ENCODE measurements around the gene UBE2D1. TPM values are rescaled to one million over a fixed set of nuclear protein-coding genes. Genes with fewer than 3 reads are reported as not detected.

UBE2D1 gene
- total and polyA plus RNA-seq, 8 donors = 20.6 to 34.8 (median 33.0) TPM

GRCh38 chr10:58384544-58384998 is 49.8 kb downstream of the UBE2D1 start:
- intact Hi-C loops (cut with DNase I) = loop anchor here in 1 of 2 donors (10.0 kb wide), 1 partner anchor 50 kb away; the partner anchor contains the start of gene UBE2D1
- DNase-seq = no peak
- no peak for TF ChIP-seq CTCF (IDR thresholded peaks at IDR 0.05)

GRCh38 chr10:58384999-58385783 is 50.4 kb downstream of the UBE2D1 start, which contains the start of gene TFAM:
TFAM (plus strand) TSS chr10:58385410; CDS start chr10:58385548, 138 bp downstream.
- Histone ChIP-seq H3K36me3 (peaks cover 4 to 24% of the 10 kb centered on the region in 2 donors), H3K4me3 (peak within 1 kb of the TSS; percentile 80 to 89), H3K27ac (peak within 1 kb of the TSS; percentile 87 to 94), H3K4me1 (peaks cover 8 to 44% of the 10 kb centered on the region in 2 donors), H3K9me3 (no peaks in the 10 kb centered on the region), H3K27me3 (no peaks in the 10 kb centered on the region)
- ATAC-seq (peak; percentile 97), DNase-seq (peak; percentile 95 to 96 (median 96))
- peak in 1 of 2 donors; percentile 32 for TF ChIP-seq CTCF (IDR thresholded peaks at IDR 0.05)
- intact Hi-C loops (cut with DNase I) = loop anchor here in 1 of 2 donors (10.0 kb wide), 1 partner anchor 50 kb away; the partner anchor contains the start of gene UBE2D1

More at GRCh38 chr10:58384544-58384998, 49.8 kb downstream of the UBE2D1 start:
- H3K9me3 ChIP-seq = no peaks in the 10 kb centered on the region
- peak overlapping the region; percentile 87 to 94 for H3K27ac ChIP-seq
- ATAC-seq = peak; percentile 4
- H3K27me3 ChIP-seq = no peaks in the 10 kb centered on the region
- H3K36me3 ChIP-seq = peaks cover 4 to 17% of the 10 kb centered on the region in 2 donors
- peak overlapping the region; percentile 80 to 89 for H3K4me3 ChIP-seq
- peaks cover 8 to 44% of the 10 kb centered on the region in 2 donors for H3K4me1 ChIP-seq

GRCh38 chr10:58385784-58386112 is 50.9 kb downstream of the UBE2D1 start:
- H3K4me1 ChIP-seq = peaks cover 8 to 44% of the 10 kb centered on the region in 2 donors
- no peaks in the 10 kb centered on the region for H3K27me3 ChIP-seq
- DNase-seq (peak in 3 of 4 donors; percentile 27 to 73 (median 49)), ATAC-seq (peak; percentile 39)
- H3K27ac ChIP-seq = peak overlapping the region; percentile 87 to 94
- no peak for TF ChIP-seq CTCF (IDR thresholded peaks at IDR 0.05)
- peak overlapping the region; percentile 80 to 89 for H3K4me3 ChIP-seq
- no peaks in the 10 kb centered on the region for H3K9me3 ChIP-seq
- H3K36me3 ChIP-seq = peaks cover 4 to 29% of the 10 kb centered on the region in 2 donors
- intact Hi-C loops (cut with DNase I) = loop anchor here in 1 of 2 donors (10.0 kb wide), 1 partner anchor 51 kb away; the partner anchor contains the start of gene UBE2D1

- H3K36me3 ChIP-seq = peaks cover 4 to 52% of the 10 kb centered on the region in 2 donors
- no peaks in the 10 kb centered on the region for H3K9me3 ChIP-seq
- DNase-seq = no peak
- H3K27ac ChIP-seq = no peak overlapping the region
- peaks cover 8 to 28% of the 10 kb centered on the region in 2 donors for H3K4me1 ChIP-seq
- TF ChIP-seq CTCF (IDR thresholded peaks at IDR 0.05) = no peak
- H3K4me3 ChIP-seq = no peak overlapping the region
- no peak for ATAC-seq
- H3K27me3 ChIP-seq = no peaks in the 10 kb centered on the region
- intact Hi-C loops (cut with DNase I) = loop anchor here in 1 of 2 donors (10.0 kb wide), 1 partner anchor 54 kb away; the partner anchor contains the start of gene UBE2D1
These were observed 54.2 kb downstream of the UBE2D1 start for GRCh38 chr10:58389024-58389423.

- Histone ChIP-seq H3K4me1 (no peaks in the 10 kb centered on the region), H3K27ac (no peak overlapping the region), H3K9me3 (no peaks in the 10 kb centered on the region), H3K27me3 (no peaks in the 10 kb centered on the region), H3K36me3 (peaks cover 8 to 86% of the 10 kb centered on the region in 2 donors), H3K4me3 (no peak overlapping the region)
- intact Hi-C loops (cut with DNase I) = no loop called here
- ATAC-seq (no peak), DNase-seq (no peak)
- TF ChIP-seq CTCF (IDR thresholded peaks at IDR 0.05) = no peak
These were observed 58.5 kb downstream of the UBE2D1 start for GRCh38 chr10:58393317-58393716.
